Sciatic nerve (tissue), 1 donor: Measurements from ENCODE around the gene FBLN5. TPM values are rescaled to one million over a fixed set of nuclear protein-coding genes. Genes with fewer than 3 reads are reported as not detected.

ENCODE experiments used
- total RNA-seq: library from RNA; stranded (reverse); fragmentation: NEBNext Ultra II Directional; extraction: Animal tissue kit (Norgen Biotek cat#: 25700); gene quantifications from one replicate; pipeline ENCODE4 v1.2.1, GENCODE V29; 2021
- donor health status: DM: no; HTN: no; CAD: no.

Gene FBLN5
- total RNA-seq, 1 donor from 2014 or later = 172 TPM

Other genes starting within 250 kb of the FBLN5 start
- 0.36 TPM for gene CATSPERB, start 215.6 kb downstream of the FBLN5 start, total RNA-seq
- gene TC2N, start 80.2 kb downstream of the FBLN5 start, total RNA-seq = 13.2 TPM
- 80.5 TPM for gene TRIP11, start 92.4 kb upstream of the FBLN5 start, total RNA-seq
- 65.6 TPM for gene ATXN3, start 158.9 kb upstream of the FBLN5 start, total RNA-seq
- 84.9 TPM for gene NDUFB1, start 174.0 kb upstream of the FBLN5 start, total RNA-seq
- gene CPSF2, start 174.3 kb upstream of the FBLN5 start, total RNA-seq = 43.0 TPM